K562 (cell line): Measurements from ENCODE around the gene VSIG2. TPM values are rescaled to one million over a fixed set of nuclear protein-coding genes. Genes with fewer than 3 reads are reported as not detected.

ENCODE experiments used
- BRCA1 ChIP-seq, 2 experiments: fragments of 450-650 bp in 1 of 2; sonication (generic) in 1 of 2; formaldehyde crosslinking in 1 of 2; IDR thresholded peaks; 2 replicates each; pipeline versions ENCODE4 v1.5.0 to v1.6.1; 2017 to 2020; ENCODE audit warnings: mild to moderate bottlenecking in 1 of 2, missing genetic modification reagents in 1 of 2
- CBX3 ChIP-seq, 2 experiments: IDR thresholded peaks; 1 replicate in 1 of 2; 2 replicates in 1 of 2; pipeline ENCODE4 v1.6.1; 2012; ENCODE audit warnings: inconsistent platforms in 2 of 2, low read length in 2 of 2, borderline replicate concordance in 1 of 2, control low read depth in 1 of 2
- CXXC5 ChIP-seq: fragments of 250-450 bp; sonication (Bioruptor Pico); IDR thresholded peaks from 2 replicates; pipeline ENCODE4 v1.8.0; 2022; ENCODE audit warnings: inconsistent platforms, mild to moderate bottlenecking, moderate library complexity
- KLF1 ChIP-seq: fragments of 450-650 bp; IDR thresholded peaks from 2 replicates; pipeline ENCODE4 v1.6.1; 2016; ENCODE audit warnings: missing genetic modification characterization, missing compliant biosample characterization
- LCOR ChIP-seq: sonication (generic); formaldehyde crosslinking; IDR thresholded peaks from 2 replicates; pipeline ENCODE4 v1.8.0; 2022; ENCODE audit warnings: mild to moderate bottlenecking, missing genetic modification reagents
- MYNN ChIP-seq, 2 experiments: sonication (generic); formaldehyde crosslinking in 1 of 2; IDR thresholded peaks; 2 replicates each; pipeline versions ENCODE4 v1.5.0 to v1.6.1; 2016 to 2020; ENCODE audit warnings: antibody characterized with exemption in 1 of 2, missing genetic modification reagents in 1 of 2
- NR4A1 ChIP-seq, 2 experiments: fragments of 250-450 bp in 1 of 2; fragments of 450-650 bp in 1 of 2; sonication (Bioruptor Pico) in 1 of 2; IDR thresholded peaks; 2 replicates each; pipeline versions ENCODE4 v1.4.0 to v1.6.1; 2016 to 2020; ENCODE audit warnings: mild to moderate bottlenecking in 2 of 2, missing compliant biosample characterization in 1 of 2, missing genetic modification characterization in 1 of 2, moderate library complexity in 1 of 2
- POLR3G ChIP-seq: IDR thresholded peaks from 2 replicates; pipeline ENCODE4 v1.6.1; 2011; ENCODE audit not compliant: insufficient read length, insufficient replicate concordance; ENCODE audit errors: extremely low read depth
- SMARCA4 ChIP-seq: fragments of 450-650 bp; IDR thresholded peaks from 2 replicates; pipeline ENCODE4 v1.6.1; 2016
- ZFP36 ChIP-seq: fragments of 150-350 bp; IDR thresholded peaks from 2 replicates; pipeline ENCODE4 v1.6.1; 2018; ENCODE audit warnings: low read length, low read depth; ENCODE audit not compliant: partially characterized antibody
- ZKSCAN1 ChIP-seq: fragments of 150-350 bp; IDR thresholded peaks from 2 replicates; pipeline ENCODE4 v1.6.1; 2016; ENCODE audit warnings: low read depth, low read length
- ZNF696 ChIP-seq: fragments of 250-450 bp; sonication (Bioruptor Pico); conservative IDR thresholded peaks from 2 replicates; pipeline ENCODE4 v1.4.0; 2020; ENCODE audit warnings: mild to moderate bottlenecking, moderate library complexity
- ZNF77 ChIP-seq: fragments of 250-450 bp; sonication (Bioruptor Pico); IDR thresholded peaks from 2 replicates; pipeline ENCODE4 v1.5.0; 2020
- polyA plus RNA-seq, 8 experiments: library from polyadenylated mRNA; depleted of rRNA in 4 of 8; stranded (reverse) in 5 of 8; unstranded in 3 of 8; fragments of >200 nt; fragmentation: Nextera tagmentation in 2 of 8; fragmentation: Illumina TruSeq in 1 of 8; extraction: Ambion mirVana in 2 of 8; extraction: Trizol in 1 of 8; gene quantifications; 2 replicates each; pipeline versions ENCODE4 v1.2.1 to v1.2.3, GENCODE V29; 2011 to 2014; ENCODE audit warnings: inconsistent platforms in 1 of 8, missing spikeins in 1 of 8
- total RNA-seq, 7 experiments: library from RNA; depleted of rRNA in 6 of 7; stranded (reverse); fragments of >200 nt in 6 of 7; fragmentation: Illumina TruSeq in 2 of 7; extraction: Trizol in 2 of 7; gene quantifications; 2 replicates each; pipeline versions ENCODE4 v1.2.1 to v1.2.3, GENCODE V29; 2011 to 2021; ENCODE audit warnings: low replicate concordance in 1 of 7
- TF ChIP-seq, protein P1 (sequence below): fragments of 250-450 bp; sonication (Bioruptor Pico); IDR thresholded peaks from 2 replicates; pipeline ENCODE4 v1.5.1; 2021; ENCODE audit warnings: mild to moderate bottlenecking
- TF ChIP-seq, protein P2 (sequence below): IDR thresholded peaks from 2 replicates; pipeline ENCODE4 v1.6.1; 2012; ENCODE audit warnings: low read depth, low read length, improper control_type of control experiment, borderline replicate concordance
- TF ChIP-seq, protein P3 (sequence below): fragments of 250-450 bp; sonication (Bioruptor Pico); IDR thresholded peaks from 2 replicates; pipeline ENCODE4 v1.8.0; 2021; ENCODE audit warnings: mild to moderate bottlenecking, moderate library complexity
- TF ChIP-seq, protein P4 (sequence below): fragments of 250-450 bp; sonication (Bioruptor Pico); IDR thresholded peaks from 2 replicates; pipeline ENCODE4 v1.5.0; 2020; ENCODE audit warnings: mild to moderate bottlenecking, borderline replicate concordance

Gene VSIG2
- total and polyA plus RNA-seq, 9 of the 15 experiments (the other 6 are each of a cell fraction or from before 2014, with no cell fraction given): not detected

DNA sequence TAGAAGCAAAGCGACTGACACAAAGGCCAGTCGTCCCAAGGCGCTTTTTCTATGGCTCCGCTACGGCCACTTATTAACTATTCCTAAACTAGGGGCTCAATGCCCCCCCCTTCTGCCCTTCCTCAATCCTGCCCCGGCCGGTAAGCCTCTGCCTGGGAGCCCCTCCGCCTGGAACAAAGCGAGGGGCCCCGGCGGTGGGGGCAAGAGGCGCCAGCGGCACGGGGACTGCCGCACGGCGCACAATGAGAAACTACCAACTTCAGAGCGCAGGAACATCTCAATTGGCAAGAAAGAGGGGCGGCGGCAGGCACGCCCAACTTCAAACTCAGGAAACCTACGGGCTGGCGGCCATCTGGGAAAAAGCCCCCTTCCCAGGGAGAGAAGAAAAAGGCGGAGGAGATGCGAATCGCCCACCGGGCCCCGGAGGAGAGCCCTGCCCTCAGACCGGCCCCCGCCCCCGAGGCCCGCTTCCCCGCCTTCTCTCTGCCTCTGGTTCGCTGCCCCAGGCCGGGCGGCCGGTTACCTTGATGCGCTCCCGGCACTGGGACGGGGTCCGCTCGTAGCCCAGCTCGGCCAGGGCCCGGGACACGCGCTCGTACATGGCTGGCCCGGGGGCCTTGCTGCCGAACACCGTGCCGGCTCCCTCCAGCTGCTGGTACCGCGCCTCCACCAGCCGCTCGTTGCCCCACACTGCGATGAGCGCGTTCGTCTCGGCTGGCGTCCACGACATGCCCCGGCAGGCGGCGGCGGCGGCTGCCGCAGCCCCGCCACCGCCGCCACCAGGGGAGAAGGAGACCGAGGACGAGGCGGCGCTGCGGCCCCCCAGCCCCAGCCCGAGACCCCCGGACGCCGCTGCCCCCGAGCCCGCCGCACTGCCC lies 47.5 kb upstream of the VSIG2 start (continued):
- TF ChIP-seq KLF1 (tag) (no peak), CXXC5 (CRISPR knock-in tag) (0 out of 2 replicates have a peak, but pooled peaks have one; percentile 8), BRCA1 (IDR thresholded peaks at IDR 0.05) (no peak), BRCA1 (CRISPR knock-in tag; IDR thresholded peaks at IDR 0.05) (no peak), ZFP36 (no peak), ZNF696 (CRISPR knock-in tag) (no peak), ZKSCAN1 (no peak), MYNN (IDR thresholded peaks at IDR 0.05) (no peak), MYNN (CRISPR knock-in tag; IDR thresholded peaks at IDR 0.05) (no peak), ZNF77 (no peak), CBX3 (IDR thresholded peaks at IDR 0.05; ENCODE audit: borderline replicate concordance in 1 of 2, low read length in 2 of 2) (no peak), NR4A1 (CRISPR knock-in tag; IDR thresholded peaks at IDR 0.05) (no peak), NR4A1 (tag; IDR thresholded peaks at IDR 0.05) (no peak), LCOR (peak; percentile 39; the same call in 1 of the 2 replicates), SMARCA4 (no peak), POLR3G (no peak)
- TF ChIP-seq, protein P1, sequence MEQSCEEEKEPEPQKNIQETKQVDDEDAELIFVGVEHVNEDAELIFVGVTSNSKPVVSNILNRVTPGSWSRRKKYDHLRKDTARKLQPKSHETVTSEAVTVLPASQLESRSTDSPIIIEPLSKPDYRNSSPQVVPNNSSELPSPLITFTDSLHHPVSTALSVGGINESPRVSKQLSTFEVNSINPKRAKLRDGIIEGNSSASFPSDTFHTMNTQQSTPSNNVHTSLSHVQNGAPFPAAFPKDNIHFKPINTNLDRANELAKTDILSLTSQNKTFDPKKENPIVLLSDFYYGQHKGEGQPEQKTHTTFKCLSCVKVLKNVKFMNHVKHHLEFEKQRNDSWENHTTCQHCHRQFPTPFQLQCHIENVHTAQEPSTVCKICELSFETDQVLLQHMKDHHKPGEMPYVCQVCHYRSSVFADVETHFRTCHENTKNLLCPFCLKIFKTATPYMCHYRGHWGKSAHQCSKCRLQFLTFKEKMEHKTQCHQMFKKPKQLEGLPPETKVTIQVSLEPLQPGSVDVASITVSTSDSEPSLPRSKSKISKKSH (CRISPR knock-in tag): no peak
- TF ChIP-seq, protein P2, sequence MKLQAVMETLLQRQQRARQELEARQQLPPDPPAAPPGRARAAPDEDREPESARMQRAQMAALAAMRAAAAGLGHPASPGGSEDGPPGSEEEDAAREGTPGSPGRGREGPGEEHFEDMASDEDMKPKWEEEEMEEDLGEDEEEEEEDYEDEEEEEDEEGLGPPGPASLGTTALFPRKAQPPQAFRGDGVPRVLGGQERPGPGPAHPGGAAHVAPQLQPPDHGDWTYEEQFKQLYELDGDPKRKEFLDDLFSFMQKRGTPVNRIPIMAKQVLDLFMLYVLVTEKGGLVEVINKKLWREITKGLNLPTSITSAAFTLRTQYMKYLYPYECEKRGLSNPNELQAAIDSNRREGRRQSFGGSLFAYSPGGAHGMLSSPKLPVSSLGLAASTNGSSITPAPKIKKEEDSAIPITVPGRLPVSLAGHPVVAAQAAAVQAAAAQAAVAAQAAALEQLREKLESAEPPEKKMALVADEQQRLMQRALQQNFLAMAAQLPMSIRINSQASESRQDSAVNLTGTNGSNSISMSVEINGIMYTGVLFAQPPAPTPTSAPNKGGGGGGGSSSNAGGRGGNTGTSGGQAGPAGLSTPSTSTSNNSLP: no peak
- TF ChIP-seq, protein P3, sequence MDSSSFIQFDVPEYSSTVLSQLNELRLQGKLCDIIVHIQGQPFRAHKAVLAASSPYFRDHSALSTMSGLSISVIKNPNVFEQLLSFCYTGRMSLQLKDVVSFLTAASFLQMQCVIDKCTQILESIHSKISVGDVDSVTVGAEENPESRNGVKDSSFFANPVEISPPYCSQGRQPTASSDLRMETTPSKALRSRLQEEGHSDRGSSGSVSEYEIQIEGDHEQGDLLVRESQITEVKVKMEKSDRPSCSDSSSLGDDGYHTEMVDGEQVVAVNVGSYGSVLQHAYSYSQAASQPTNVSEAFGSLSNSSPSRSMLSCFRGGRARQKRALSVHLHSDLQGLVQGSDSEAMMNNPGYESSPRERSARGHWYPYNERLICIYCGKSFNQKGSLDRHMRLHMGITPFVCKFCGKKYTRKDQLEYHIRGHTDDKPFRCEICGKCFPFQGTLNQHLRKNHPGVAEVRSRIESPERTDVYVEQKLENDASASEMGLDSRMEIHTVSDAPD (CRISPR knock-in tag): no peak
- TF ChIP-seq, protein P4, sequence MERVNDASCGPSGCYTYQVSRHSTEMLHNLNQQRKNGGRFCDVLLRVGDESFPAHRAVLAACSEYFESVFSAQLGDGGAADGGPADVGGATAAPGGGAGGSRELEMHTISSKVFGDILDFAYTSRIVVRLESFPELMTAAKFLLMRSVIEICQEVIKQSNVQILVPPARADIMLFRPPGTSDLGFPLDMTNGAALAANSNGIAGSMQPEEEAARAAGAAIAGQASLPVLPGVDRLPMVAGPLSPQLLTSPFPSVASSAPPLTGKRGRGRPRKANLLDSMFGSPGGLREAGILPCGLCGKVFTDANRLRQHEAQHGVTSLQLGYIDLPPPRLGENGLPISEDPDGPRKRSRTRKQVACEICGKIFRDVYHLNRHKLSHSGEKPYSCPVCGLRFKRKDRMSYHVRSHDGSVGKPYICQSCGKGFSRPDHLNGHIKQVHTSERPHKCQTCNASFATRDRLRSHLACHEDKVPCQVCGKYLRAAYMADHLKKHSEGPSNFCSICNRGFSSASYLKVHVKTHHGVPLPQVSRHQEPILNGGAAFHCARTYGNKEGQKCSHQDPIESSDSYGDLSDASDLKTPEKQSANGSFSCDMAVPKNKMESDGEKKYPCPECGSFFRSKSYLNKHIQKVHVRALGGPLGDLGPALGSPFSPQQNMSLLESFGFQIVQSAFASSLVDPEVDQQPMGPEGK (CRISPR knock-in tag): no peak
